ELR (cell line): ENCODE measurements around the gene DNASE2.
A peak's percentile ranks its signal among the peaks of the same experiment; 100 is the strongest.

ENCODE experiments used
- DNase-seq: peaks from one replicate; pipeline ENCODE4 v3.0.0-alpha.2; 2015; ENCODE audit warnings: low read depth

Gene DNASE2

GRCh38 chr19:12833738-12834565, 47.3 kb downstream of the DNASE2 start:
- DNase-seq = peak; percentile 43

GRCh38 chr19:12833418-12833737, 47.9 kb downstream of the DNASE2 start:
- DNase-seq = no peak

GRCh38 chr19:12828494-12828893, 52.8 kb downstream of the DNASE2 start:
- DNase-seq = peak; percentile 52

GRCh38 chr19:12825254-12826131, 55.8 kb downstream of the DNASE2 start:
- DNase-seq = peak; percentile 41
